Measurements from ENCODE around the gene IQGAP2.
A peak's percentile ranks its signal among the peaks of the same experiment; 100 is the strongest.

IQGAP2 gene

DNA sequence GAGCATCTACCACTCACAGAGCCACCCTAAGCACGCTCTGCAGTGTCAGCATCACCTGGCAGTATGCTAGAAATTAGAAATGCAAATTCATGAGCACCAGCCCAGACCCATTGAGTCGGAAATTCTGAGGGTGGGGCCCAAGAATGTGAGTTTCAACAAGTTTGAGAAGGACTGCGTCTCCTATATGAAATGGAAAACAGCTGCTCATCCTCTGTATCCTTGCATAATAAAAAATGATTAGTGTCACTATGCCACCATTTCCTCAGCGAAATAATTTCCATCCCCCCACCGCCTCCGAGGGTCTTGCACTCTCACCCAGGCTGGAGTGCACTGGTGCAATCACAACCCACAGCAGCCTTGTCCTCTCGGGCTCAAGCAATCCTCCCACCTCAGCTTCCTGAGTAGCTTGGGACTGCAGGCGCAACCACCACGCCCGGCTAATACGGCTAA, 1.3 kb upstream of the IQGAP2 start:
- no peak for ATAC-seq
- TF ChIP-seq ZNF70 (CRISPR knock-in tag; IDR thresholded peaks at IDR 0.05) (no peak), ZNF565 (CRISPR knock-in tag; conservative IDR thresholded peaks at IDR 0.05; ENCODE audit: low read depth) (no peak), RARB (CRISPR knock-in tag; IDR thresholded peaks at IDR 0.05) (no peak), GLIS3 (CRISPR knock-in tag; IDR thresholded peaks at IDR 0.05) (no peak), ZNF8 (CRISPR knock-in tag; IDR thresholded peaks at IDR 0.05) (no peak), ZFP3 (CRISPR knock-in tag; IDR thresholded peaks at IDR 0.05) (no peak), ZFP30 (CRISPR knock-in tag; IDR thresholded peaks at IDR 0.05) (no peak), TOX (CRISPR knock-in tag; IDR thresholded peaks at IDR 0.05; ENCODE audit: borderline replicate concordance) (no peak), BACH2 (CRISPR knock-in tag; IDR thresholded peaks at IDR 0.05; ENCODE audit: borderline replicate concordance) (no peak), TCF4 (CRISPR knock-in tag; IDR thresholded peaks at IDR 0.05; ENCODE audit: borderline replicate concordance) (no peak), OSR1 (CRISPR knock-in tag; IDR thresholded peaks at IDR 0.05) (no peak), ARNTL (CRISPR knock-in tag; IDR thresholded peaks at IDR 0.05; ENCODE audit: borderline replicate concordance, low read depth) (no peak), CSDC2 (CRISPR knock-in tag; IDR thresholded peaks at IDR 0.05) (no peak), SNAI2 (CRISPR knock-in tag; IDR thresholded peaks at IDR 0.05) (no peak), PPARA (CRISPR knock-in tag; IDR thresholded peaks at IDR 0.05; ENCODE audit: borderline replicate concordance) (no peak)
- TF ChIP-seq, protein P1, sequence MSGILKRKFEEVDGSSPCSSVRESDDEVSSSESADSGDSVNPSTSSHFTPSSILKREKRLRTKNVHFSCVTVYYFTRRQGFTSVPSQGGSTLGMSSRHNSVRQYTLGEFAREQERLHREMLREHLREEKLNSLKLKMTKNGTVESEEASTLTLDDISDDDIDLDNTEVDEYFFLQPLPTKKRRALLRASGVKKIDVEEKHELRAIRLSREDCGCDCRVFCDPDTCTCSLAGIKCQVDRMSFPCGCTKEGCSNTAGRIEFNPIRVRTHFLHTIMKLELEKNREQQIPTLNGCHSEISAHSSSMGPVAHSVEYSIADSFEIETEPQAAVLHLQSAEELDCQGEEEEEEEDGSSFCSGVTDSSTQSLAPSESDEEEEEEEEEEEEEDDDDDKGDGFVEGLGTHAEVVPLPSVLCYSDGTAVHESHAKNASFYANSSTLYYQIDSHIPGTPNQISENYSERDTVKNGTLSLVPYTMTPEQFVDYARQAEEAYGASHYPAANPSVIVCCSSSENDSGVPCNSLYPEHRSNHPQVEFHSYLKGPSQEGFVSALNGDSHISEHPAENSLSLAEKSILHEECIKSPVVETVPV (CRISPR knock-in tag; IDR thresholded peaks at IDR 0.05): no peak
- TF ChIP-seq, protein P2, sequence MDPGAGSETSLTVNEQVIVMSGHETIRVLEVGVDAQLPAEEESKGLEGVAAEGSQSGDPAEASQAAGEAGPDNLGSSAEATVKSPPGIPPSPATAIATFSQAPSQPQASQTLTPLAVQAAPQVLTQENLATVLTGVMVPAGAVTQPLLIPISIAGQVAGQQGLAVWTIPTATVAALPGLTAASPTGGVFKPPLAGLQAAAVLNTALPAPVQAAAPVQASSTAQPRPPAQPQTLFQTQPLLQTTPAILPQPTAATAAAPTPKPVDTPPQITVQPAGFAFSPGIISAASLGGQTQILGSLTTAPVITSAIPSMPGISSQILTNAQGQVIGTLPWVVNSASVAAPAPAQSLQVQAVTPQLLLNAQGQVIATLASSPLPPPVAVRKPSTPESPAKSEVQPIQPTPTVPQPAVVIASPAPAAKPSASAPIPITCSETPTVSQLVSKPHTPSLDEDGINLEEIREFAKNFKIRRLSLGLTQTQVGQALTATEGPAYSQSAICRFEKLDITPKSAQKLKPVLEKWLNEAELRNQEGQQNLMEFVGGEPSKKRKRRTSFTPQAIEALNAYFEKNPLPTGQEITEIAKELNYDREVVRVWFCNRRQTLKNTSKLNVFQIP (CRISPR knock-in tag; IDR thresholded peaks at IDR 0.05; ENCODE audit: borderline replicate concordance, low read depth): no peak
- TF ChIP-seq, protein P3, sequence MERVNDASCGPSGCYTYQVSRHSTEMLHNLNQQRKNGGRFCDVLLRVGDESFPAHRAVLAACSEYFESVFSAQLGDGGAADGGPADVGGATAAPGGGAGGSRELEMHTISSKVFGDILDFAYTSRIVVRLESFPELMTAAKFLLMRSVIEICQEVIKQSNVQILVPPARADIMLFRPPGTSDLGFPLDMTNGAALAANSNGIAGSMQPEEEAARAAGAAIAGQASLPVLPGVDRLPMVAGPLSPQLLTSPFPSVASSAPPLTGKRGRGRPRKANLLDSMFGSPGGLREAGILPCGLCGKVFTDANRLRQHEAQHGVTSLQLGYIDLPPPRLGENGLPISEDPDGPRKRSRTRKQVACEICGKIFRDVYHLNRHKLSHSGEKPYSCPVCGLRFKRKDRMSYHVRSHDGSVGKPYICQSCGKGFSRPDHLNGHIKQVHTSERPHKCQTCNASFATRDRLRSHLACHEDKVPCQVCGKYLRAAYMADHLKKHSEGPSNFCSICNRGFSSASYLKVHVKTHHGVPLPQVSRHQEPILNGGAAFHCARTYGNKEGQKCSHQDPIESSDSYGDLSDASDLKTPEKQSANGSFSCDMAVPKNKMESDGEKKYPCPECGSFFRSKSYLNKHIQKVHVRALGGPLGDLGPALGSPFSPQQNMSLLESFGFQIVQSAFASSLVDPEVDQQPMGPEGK (CRISPR knock-in tag; IDR thresholded peaks at IDR 0.05; ENCODE audit: borderline replicate concordance): no peak
- TF ChIP-seq, protein P4, sequence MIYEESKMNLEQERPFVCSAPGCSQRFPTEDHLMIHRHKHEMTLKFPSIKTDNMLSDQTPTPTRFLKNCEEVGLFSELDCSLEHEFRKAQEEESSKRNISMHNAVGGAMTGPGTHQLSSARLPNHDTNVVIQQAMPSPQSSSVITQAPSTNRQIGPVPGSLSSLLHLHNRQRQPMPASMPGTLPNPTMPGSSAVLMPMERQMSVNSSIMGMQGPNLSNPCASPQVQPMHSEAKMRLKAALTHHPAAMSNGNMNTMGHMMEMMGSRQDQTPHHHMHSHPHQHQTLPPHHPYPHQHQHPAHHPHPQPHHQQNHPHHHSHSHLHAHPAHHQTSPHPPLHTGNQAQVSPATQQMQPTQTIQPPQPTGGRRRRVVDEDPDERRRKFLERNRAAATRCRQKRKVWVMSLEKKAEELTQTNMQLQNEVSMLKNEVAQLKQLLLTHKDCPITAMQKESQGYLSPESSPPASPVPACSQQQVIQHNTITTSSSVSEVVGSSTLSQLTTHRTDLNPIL (CRISPR knock-in tag; IDR thresholded peaks at IDR 0.05; ENCODE audit: low read depth): no peak
- TF ChIP-seq, protein P5, sequence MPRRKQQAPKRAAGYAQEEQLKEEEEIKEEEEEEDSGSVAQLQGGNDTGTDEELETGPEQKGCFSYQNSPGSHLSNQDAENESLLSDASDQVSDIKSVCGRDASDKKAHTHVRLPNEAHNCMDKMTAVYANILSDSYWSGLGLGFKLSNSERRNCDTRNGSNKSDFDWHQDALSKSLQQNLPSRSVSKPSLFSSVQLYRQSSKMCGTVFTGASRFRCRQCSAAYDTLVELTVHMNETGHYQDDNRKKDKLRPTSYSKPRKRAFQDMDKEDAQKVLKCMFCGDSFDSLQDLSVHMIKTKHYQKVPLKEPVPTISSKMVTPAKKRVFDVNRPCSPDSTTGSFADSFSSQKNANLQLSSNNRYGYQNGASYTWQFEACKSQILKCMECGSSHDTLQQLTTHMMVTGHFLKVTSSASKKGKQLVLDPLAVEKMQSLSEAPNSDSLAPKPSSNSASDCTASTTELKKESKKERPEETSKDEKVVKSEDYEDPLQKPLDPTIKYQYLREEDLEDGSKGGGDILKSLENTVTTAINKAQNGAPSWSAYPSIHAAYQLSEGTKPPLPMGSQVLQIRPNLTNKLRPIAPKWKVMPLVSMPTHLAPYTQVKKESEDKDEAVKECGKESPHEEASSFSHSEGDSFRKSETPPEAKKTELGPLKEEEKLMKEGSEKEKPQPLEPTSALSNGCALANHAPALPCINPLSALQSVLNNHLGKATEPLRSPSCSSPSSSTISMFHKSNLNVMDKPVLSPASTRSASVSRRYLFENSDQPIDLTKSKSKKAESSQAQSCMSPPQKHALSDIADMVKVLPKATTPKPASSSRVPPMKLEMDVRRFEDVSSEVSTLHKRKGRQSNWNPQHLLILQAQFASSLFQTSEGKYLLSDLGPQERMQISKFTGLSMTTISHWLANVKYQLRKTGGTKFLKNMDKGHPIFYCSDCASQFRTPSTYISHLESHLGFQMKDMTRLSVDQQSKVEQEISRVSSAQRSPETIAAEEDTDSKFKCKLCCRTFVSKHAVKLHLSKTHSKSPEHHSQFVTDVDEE (CRISPR knock-in tag; IDR thresholded peaks at IDR 0.05): no peak

DNA sequence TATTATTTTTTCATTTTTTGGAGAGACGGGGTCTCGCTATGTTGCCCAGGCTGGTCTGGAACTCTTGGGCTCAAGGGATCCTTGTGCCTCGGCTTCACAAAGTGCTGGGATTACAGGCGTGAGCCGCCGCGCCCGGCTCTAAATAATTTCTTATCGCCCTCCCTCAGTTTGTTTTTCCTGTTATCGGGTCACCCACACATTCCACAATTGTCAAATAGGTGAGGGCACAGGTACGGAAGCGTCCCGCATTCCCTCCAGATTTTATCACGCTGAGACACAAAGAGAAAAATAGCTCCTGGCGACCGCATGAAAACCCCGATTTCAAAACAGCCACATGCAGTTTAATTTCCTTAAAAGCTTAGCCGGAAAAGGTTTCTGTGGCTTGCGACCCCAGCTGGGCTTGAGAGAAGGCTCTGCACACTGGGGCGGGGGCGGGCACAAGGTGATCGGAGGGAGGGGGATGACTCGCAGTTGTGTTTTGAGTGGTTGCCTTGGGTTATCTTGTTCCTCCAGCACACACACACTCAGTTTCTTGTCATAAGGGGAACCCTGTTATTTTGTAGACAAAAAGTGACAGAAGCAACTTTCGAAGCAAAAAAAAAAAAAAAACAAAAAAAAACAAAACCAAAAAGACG, 717 bp upstream of the IQGAP2 start:
- ATAC-seq: peak; percentile 33
- TF ChIP-seq, protein P2 (CRISPR knock-in tag; IDR thresholded peaks at IDR 0.05; ENCODE audit: borderline replicate concordance, low read depth): no peak
- no peak for TF ChIP-seq ZC3H10 (CRISPR knock-in tag; IDR thresholded peaks at IDR 0.05)
- no peak for TF ChIP-seq OSR1 (CRISPR knock-in tag; IDR thresholded peaks at IDR 0.05)
- TF ChIP-seq ISL1 (CRISPR knock-in tag; IDR thresholded peaks at IDR 0.05): no peak
- TF ChIP-seq CSDC2 (CRISPR knock-in tag; IDR thresholded peaks at IDR 0.05): no peak
- TF ChIP-seq ZFP3 (CRISPR knock-in tag; IDR thresholded peaks at IDR 0.05): no peak
- TF ChIP-seq GLIS3 (CRISPR knock-in tag; IDR thresholded peaks at IDR 0.05): no peak
- no peak for TF ChIP-seq SNAI2 (CRISPR knock-in tag; IDR thresholded peaks at IDR 0.05)
- TF ChIP-seq, protein P5 (CRISPR knock-in tag; IDR thresholded peaks at IDR 0.05): no peak
- no peak for TF ChIP-seq BACH2 (CRISPR knock-in tag; IDR thresholded peaks at IDR 0.05; ENCODE audit: borderline replicate concordance)
- TF ChIP-seq, protein P3 (CRISPR knock-in tag; IDR thresholded peaks at IDR 0.05; ENCODE audit: borderline replicate concordance): no peak

All from SK-N-SH treated with all-trans-retinoic acid at 6 μM for 48 hours (cell line).